HG03196 (cell line): Measurements from ENCODE around the gene ERICH2.

Experiments used
- ATAC-seq: cut with Tn5 transposase; IDR thresholded peaks from one replicate; pipeline ENCODE4 v1.9.1; 2021; ENCODE audit not compliant: unreplicated experiment

ERICH2 gene

DNA sequence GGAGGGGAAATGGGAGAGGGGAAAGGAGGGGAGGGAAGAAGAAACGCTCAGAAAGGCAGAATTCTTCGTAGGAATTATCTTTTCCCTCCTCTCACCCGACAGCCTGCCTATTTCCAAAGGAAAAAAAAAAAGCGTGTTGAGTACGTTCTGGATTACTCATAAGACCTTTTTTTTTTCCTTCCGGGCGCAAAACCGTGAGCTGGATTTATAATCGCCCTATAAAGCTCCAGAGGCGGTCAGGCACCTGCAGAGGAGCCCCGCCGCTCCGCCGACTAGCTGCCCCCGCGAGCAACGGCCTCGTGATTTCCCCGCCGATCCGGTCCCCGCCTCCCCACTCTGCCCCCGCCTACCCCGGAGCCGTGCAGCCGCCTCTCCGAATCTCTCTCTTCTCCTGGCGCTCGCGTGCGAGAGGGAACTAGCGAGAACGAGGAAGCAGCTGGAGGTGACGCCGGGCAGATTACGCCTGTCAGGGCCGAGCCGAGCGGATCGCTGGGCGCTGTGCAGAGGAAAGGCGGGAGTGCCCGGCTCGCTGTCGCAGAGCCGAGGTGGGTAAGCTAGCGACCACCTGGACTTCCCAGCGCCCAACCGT is 46.4 kb downstream of the ERICH2 start, which contains the start of gene GAD1:
GAD1 (plus strand) TSS at position 384 of the 589 bp plus-strand sequence. CDS start 1,705 bp downstream, outside the sequence.
- no peak for ATAC-seq

DNA sequence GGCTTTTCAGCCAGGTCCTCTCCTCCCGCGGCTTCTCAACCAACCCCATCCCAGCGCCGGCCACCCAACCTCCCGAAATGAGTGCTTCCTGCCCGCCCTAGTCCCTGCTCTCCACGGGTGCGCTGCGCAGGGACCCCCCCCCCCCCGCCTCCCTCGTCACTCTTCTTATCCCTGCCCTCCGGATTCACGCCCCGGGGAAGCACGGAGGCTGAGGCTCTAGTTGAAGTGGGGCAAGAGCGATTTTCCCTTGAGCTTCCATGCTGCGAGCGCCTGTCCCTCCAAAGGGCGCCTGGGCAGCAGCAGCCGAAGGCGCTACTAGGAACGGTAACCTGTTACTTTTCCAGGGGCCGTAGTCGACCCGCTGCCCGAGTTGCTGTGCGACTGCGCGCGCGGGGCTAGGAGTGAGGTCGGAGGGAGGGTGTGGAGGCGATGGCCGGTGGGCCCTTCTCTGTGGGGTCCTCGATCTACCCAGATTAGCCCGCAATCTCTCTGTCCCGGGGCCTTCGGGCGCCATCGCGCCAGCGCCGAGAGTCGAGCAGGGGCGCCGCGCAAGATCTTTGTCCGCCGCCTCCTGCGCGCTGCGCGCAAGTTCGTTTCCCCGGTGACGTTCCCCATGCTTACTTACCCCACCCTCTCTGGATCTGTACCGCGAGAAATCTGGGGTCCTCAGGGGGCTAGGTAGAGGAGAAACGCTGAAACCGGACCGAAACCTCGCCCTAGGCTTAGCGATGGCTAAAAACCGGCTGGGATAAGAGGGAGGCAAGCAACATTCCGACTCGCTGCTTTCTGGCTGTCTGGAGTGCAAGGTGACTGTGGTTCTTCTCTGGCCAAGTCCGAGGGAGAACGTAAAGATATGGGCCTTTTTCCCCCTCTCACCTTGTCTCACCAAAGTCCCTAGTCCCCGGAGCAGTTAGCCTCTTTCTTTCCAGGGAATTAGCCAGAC is 47.2 kb downstream of the ERICH2 start:
- no peak for ATAC-seq

DNA sequence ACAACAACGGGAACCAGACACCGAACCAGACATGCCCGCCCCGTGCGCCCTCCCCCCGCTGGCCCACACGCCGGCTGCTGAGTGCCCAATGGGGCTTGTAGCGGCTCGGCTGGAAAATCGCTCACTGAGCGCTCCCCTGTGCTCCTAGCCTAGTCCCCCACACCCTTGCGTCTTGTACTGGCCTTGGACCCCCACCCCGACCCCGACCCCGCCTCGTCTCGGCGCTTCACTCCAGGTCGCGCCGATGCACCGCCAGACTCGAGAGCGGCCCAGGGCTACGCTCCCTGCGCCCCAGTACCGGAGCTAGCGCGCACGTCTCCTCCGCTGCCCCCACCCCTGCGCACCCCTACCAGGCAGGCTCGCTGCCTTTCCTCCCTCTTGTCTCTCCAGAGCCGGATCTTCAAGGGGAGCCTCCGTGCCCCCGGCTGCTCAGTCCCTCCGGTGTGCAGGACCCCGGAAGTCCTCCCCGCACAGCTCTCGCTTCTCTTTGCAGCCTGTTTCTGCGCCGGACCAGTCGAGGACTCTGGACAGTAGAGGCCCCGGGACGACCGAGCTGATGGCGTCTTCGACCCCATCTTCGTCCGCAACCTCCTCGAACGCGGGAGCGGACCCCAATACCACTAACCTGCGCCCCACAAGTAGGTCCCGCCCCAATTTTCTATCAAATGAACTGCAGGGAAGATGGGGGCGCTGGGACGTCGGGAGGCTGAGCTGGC is 48.0 kb downstream of the ERICH2 start:
- ATAC-seq = no peak

DNA sequence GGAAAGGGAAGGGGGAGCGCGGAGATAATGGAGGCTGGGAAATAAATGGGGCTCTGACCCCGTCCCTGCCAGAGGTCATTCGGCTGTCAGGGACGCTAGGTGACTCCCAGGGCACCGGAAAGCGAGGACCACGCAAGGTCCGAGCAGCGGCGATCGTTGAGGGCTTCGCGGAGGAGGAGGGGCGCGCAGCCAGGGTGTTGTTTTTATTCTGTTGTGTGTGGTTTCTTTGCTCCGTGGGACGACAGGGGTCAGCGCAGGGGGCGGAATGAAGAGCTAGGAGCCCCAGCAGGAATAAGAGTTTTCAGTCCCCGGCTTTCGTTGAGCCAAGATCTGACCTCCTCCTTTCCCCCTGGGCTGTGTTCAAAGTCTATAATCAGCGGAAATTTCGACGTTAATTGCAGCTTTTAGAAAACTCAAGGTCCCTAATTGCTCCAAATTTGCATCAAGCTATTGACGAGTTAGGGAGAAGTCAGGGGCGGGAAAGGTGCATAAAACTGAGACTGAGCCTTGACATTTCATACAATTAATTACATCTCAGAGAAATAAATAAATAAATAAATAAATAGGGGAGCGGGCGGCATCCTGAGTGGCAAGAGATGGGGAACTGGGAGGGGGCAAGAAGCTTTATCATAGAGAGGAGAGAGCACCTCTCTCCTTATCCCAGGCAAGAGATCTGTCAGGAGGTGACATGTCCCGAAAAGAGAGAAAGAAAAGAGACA is 48.7 kb downstream of the ERICH2 start:
- ATAC-seq = no peak

DNA sequence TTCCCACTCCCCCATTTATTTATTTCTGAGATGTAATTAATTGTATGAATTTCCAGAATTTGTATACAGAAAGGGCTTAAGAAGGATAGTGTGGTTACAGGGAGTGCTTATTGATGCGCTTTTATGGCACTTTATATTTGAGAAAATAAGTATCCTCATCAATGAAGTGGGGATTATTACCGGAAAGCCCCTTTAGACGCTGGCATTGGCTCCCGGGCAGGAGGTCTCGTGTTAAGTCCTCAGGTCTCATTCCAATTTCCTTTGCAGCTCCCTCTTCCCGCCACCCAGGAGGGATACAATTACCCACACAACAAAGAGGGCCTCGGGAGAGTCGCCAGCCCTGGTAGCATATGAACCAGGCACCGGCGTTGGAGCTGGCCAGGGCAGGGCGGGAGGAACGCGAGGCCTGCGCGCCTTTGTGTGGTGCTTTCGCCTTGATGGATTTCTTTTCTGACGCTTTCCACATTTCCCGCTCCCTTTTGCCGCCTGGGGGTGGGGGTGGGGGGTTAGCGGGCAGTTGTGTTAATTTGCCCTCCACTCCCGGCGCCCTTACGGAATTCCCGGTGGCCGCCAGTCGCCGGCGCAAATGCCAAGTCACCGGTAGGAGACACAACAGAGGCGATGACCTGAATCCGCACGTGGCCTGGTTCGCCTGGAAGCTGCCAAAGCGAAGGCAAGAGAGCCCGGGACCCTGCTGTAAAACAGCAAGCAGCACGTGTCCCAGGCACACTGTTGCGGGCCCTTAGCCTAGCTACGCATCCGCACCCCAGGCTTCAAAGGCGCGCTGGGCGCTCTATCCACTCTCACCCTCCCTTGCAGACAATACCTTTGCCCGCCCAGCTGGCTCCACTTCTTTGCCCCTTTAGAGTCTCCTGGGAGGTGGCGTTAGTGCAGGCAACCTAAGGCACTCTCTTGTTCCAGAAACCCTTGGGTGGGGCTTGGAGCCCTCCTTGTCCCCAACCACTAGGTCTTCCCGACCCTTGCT is 49.8 kb downstream of the ERICH2 start:
- ATAC-seq = no peak

DNA sequence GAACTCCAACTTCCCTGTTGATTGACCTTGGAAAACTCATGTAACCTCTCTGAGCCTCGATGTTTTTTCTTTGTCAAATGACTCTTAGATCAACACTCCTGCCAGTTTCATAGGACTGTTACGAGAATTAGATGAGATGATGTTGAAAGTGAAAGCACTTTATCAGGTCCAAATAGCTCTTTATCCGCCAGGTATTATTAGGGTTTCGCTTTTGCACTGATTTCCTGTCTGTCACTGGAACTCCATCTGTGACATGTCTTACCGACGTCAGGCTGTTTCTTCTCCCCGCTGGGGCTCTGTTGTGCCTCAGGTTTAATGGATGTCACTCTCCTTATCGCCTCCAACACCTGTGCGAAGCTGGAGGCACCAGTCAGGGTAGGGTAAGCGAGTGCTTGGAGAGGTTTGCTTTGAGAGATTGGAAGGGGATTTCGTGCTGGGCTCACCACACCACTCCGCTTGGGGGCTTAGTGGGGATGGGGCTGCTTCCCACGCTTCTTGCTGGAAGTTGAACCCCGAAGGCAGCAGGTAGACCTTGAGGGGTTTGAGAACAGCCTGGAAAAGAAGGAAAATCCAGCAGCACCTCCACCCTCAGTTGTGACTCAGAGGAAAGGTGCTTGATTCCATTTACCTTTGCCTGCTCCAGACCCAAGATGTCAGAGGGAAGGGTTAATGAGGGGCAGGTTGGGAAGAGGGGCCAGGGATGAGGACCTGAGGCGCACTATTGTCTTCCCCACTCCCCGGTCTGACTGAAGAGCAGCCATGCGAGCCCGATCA is 50.8 kb downstream of the ERICH2 start:
- ATAC-seq = peak; percentile 51

DNA sequence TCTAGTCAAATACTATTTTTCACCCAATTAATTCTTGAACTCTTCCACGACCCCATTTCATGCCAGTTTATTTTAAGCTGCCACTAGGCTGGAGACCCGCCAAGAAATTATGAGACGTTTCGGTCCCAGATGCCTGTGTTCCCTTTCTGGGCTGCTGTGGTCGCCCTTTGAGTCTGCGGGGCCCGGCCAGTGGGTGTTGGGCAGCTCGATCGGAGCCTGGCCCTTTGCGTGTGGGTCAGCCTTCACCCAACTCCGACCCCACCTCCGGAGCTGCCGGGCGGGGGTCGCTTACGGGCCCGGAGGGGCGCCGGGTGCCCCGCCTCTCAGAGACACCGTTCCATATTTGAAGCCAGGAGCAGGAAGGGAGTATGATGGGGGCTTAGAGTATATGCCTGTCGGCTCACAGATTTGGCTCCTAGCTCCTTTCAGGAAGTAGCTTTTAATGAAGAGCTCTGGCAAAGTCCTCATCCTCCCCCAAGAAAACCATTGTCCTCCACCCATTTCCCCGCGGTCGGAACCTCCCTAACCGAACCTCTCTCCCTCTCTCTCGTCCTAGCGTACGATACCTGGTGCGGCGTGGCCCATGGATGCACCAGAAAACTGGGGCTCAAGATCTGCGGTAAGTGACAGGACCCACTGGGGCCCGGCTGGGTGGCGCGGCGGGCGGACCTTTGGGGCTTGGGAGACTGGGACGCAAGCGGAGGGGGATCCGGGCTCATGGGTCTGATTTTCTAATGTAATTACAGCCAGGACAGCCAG is 51.5 kb downstream of the ERICH2 start:
- ATAC-seq = no peak

DNA sequence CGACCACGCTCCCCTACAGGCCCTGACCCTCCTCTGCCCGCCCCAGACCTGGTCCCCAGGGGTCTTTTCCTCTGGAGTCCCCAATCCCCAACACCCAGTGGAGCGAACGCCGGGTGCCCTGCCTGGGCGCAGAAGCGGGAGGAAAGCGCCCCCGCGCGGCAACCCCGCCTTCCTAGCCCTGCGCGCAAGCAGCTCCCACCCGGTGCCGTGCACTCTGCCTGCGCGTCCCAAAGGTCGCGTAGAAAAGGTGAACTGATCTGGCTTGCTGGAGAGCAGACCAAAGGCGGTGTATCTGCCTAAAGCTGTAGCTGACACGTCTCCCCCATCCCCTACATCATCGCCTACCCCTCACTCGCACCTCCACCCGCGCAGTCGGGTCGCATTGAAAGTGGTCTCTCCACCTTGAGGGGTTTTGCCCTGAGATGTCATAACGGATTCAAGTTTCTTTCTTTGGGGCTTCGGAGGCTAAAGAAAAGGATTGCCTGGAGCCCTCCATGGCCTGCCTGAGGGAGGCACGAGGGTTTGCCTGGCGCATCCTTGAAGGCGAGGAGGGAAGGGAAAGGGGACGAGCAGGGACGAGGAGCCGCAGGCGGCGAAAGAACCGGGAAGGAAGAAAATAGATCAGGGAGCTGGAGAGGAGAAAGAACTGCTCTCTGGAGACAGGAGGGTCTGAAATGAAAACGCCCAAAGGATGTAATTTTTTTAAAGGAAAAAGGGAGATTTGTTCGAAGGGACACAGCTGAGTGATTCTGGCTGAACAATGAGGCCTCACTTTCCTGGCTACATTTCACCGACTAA is 52.3 kb downstream of the ERICH2 start:
- ATAC-seq = no peak

DNA sequence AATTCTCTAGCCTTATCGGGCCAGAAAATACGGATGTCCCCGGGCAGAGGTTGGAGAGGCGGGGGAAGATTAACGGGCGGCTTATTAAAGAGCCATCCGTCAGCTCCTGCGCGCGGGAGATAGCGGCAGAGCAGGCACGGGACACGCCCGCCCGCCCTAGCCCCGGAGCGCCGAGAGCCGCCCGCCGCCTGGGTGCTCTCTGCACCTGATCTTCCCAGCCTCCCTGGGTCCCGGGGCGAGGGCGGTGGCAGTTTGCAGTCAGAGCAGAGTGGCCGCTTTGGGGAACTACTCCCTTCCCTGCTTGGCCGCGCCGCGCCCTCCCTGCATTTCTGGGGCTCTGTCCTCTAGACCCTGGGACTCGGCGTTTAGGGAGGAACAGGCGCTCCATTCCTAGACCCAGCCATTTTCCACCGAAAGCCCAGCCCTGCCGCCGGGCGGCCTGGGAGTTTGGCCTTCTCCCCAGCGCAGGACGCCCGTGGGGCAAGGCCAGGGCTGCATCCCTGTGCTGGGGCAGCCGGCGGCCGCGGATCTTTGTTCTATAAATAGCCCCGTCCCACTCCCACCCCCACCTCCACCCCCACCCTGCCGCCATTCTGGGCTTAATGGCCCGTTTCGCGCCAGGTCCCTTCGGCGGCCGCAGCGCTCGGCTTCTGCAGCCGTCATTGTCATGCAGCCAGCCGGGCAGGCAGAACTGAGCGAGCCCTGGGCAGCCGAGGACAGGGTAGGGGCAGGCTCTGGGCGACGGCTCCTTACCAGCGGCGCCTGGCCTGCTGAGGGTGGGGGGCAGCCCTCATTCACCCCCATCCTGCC is 53.1 kb downstream of the ERICH2 start:
- ATAC-seq = no peak

DNA sequence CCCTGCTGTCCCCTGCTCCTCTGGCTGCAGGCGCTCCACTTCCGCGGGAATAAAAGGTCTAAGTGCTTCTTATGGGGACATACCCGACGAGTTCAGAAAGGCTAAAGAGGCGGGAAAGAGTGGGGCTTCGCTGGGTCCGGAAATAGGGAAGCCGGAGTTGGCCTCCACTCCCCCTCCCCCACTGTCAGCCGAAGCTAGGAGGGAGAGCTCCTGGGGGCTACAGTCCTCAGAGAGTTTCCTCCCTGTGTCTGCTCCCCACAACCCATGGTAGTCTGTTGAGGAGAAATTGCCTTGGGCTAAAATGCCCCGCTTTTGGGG is 53.7 kb downstream of the ERICH2 start:
- no peak for ATAC-seq

DNA sequence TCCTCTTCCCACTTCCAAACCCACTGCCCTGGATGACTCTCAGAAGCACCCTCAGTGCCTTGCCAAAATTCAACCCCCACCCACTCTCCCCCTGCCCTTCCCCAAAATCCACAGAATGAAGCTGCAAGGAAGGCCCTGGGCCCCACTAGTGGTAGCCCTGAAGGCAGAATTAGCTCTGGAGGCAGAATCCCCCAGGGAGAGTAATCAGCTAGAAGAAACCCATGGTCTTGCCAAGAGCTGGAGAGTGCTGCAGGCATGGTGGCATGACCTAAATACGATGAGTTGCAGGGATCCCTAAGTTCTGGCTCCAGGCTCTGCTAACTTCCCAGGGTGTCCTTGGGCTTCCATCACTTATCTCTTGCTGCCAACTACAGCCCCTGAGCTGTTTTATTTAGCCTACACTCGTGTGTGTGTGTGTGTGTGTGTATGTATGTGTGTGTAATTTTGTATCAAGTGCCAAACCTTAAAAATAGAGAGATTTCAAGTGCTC is 54.4 kb downstream of the ERICH2 start:
- ATAC-seq = no peak

DNA sequence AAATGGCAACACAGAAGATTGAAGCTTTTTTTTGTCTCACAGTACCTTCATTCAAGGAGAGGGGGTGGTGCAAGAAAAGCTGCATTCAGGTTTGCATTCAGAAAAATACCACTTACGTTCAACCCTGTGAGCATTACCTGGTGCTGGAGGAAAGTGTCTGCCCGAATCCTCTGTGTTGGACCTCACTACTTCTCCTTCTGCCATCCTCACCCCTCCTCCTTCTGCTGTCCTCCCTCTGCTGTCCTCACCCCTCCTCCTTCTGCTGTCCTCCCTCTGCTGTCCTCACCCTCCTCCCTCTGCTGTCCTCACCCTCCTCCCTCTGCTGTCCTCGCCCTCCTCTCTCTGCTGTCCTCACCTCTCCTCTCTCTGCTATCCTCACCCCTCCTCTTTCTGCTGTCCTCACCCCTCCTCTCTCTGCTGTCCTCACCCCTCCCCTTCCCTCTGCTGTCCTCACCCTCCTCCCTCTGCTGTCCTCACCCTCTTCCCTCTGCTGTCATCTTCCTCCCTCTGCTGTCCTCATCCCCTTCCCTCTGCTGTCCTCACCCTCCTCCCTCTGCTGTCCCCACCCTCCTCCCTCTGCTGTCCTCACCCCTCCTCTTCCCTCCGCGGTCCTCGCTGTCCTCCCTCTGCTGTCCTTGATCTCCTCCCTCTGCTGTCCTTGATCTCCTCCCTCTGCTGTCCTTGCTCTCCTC is 57.8 kb downstream of the ERICH2 start:
- no peak for ATAC-seq

DNA sequence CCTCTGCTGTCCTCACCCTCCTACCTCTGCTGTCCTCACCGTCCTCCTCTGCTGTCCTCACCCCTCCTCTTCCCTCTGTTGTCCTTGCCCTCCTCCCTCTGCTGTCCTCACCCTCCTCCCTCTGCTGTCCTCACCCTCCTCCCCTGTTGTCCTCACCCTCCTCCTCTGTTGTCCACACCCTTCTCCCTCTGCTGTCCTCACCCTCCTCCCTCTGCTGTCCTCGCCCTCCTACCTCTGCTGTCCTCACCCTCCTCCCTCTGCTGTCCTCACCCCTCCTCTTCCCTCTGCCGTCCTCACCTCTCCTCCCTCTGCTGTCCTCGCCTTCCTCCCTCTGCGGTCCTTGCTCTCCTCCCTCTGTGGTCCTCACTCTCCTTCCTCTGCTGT is 58.3 kb downstream of the ERICH2 start:
- ATAC-seq = no peak

DNA sequence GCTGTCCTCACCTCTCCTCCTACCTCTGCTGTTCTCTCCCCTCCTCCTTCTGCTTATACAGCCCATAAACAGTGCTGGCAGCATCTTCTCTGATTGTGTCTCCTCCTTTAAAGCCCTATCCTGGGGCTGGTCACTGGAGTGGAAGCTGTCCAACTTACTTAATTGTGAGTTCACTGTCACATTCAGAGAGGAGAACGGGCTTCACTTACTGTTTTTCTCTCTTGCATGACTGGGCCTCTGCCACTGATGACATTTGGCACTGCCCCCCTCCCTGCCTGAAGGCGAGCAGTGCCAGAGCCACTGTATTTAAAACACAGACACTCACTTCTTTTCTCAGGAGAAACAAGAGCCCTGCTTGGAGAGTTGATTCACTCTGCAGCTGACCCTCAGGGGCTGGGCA is 58.9 kb downstream of the ERICH2 start:
- no peak for ATAC-seq

DNA sequence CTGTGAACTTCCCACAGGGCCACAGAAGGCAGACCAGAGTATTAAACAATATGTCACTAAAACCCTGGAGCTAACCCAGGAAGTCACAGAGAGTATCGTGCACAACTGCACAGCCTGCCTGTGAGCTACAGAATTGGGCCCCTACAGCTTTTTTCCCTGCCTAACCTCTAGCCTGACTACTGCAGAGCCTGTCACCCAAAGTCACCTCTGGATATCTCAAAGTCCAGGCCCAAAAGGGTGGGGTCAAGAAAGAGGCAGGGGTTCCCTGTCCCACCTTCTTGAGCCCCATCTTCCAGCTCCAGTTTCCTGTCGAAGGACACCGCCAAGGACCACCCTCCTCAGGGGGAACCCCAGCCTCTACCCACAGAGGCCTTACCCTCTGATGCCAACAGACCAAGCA is 60.0 kb downstream of the ERICH2 start:
- no peak for ATAC-seq

DNA sequence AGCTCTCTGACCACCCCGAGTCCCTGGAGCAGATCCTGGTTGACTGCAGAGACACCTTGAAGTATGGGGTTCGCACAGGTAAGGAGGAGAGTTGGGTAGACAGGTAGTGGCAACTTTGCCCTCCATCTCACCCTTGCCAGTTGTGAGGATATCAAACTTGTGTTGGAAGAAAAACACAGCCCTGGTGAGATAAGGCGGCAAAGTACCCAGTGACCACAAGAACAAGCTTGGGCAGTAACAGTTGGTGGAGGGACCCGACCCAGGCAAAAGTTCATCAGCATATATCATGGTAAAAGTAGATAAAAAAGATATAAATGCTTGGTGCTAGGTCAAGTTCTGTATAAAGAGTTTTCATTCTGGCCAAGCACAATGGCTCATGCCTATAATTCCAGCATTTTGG is 60.9 kb downstream of the ERICH2 start:
- ATAC-seq = no peak
